K562 (cell line): ENCODE data around the gene VPS13D. TPM values are rescaled to one million over a fixed set of nuclear protein-coding genes. Genes with fewer than 3 reads are reported as not detected.

ENCODE experiments used
- EZH2 ChIP-seq: IDR thresholded peaks from 2 replicates; pipeline ENCODE4 v1.6.1; 2012; ENCODE audit warnings: low read depth, mild to moderate bottlenecking, inconsistent platforms, low read length, borderline replicate concordance
- HDAC1 ChIP-seq, 2 experiments: fragments of 450-650 bp; IDR thresholded peaks; 2 replicates each; pipeline ENCODE4 v1.6.1; 2016 to 2017; ENCODE audit warnings: inconsistent platforms in 1 of 2, mild to moderate bottlenecking in 1 of 2, moderate library complexity in 1 of 2
- HNRNPH1 ChIP-seq: fragments of 200-400 bp; formaldehyde crosslinking; optimal IDR thresholded peaks from 2 replicates; pipeline ENCODE3; 2017; ENCODE audit warnings: low read depth, mild to moderate bottlenecking, low read length, moderate library complexity
- NR2F6 ChIP-seq: fragments of 450-650 bp; formaldehyde crosslinking; IDR thresholded peaks from 2 replicates; pipeline ENCODE4 v1.4.0; 2020; ENCODE audit warnings: mild to moderate bottlenecking
- ZNF274 ChIP-seq: IDR thresholded peaks from 2 replicates; pipeline ENCODE4 v1.6.1; 2011; ENCODE audit warnings: low read depth, mild to moderate bottlenecking, low read length, moderate library complexity, borderline replicate concordance
- ZNF707 ChIP-seq: fragments of 250-450 bp; sonication (Bioruptor Pico); conservative IDR thresholded peaks from 2 replicates; pipeline ENCODE4 v1.8.0; 2022; ENCODE audit warnings: inconsistent platforms, mild to moderate bottlenecking, moderate library complexity
- polyA plus RNA-seq, 8 experiments: library from polyadenylated mRNA; depleted of rRNA in 4 of 8; stranded (reverse) in 5 of 8; unstranded in 3 of 8; fragments of >200 nt; fragmentation: Nextera tagmentation in 2 of 8; fragmentation: Illumina TruSeq in 1 of 8; extraction: Ambion mirVana in 2 of 8; extraction: Trizol in 1 of 8; gene quantifications; 2 replicates each; pipeline versions ENCODE4 v1.2.1 to v1.2.3, GENCODE V29; 2011 to 2014; ENCODE audit warnings: inconsistent platforms in 1 of 8, missing spikeins in 1 of 8
- total RNA-seq, 7 experiments: library from RNA; depleted of rRNA in 6 of 7; stranded (reverse); fragments of >200 nt in 6 of 7; fragmentation: Illumina TruSeq in 2 of 7; extraction: Trizol in 2 of 7; gene quantifications; 2 replicates each; pipeline versions ENCODE4 v1.2.1 to v1.2.3, GENCODE V29; 2011 to 2021; ENCODE audit warnings: low replicate concordance in 1 of 7
- TF ChIP-seq, protein P1 (sequence below): fragments of 450-650 bp; IDR thresholded peaks from 2 replicates; pipeline ENCODE4 v1.7.0; 2016; ENCODE audit warnings: borderline replicate concordance
- TF ChIP-seq, protein P2 (sequence below), 2 experiments: fragments of 450-650 bp; formaldehyde crosslinking in 1 of 2; IDR thresholded peaks; 2 replicates each; pipeline versions ENCODE4 v1.4.0 to v1.6.1; 2014 to 2020; ENCODE audit warnings: mild to moderate bottlenecking in 2 of 2, borderline replicate concordance in 1 of 2, low read depth in 1 of 2
- TF ChIP-seq, protein P3 (sequence below), 3 experiments: fragments of 200-800 bp in 1 of 3; fragments of 250-450 bp in 1 of 3; fragments of 450-650 bp in 1 of 3; sonication (Bioruptor Pico) in 1 of 3; sonication (Bioruptor generic) in 1 of 3; formaldehyde crosslinking in 1 of 3; IDR thresholded peaks; 2 replicates each; pipeline versions ENCODE4 v1.6.1 to v1.8.0; 2016 to 2022; ENCODE audit warnings: mild to moderate bottlenecking in 2 of 3, missing genetic modification characterization in 2 of 3, missing compliant biosample characterization in 1 of 3, moderate library complexity in 1 of 3
- TF ChIP-seq, protein P4 (sequence below), 2 experiments: IDR thresholded peaks; 2 replicates each; pipeline ENCODE4 v1.6.1; 2012; ENCODE audit warnings: improper control_type of control experiment in 2 of 2, low read depth in 2 of 2, low read length in 2 of 2, borderline replicate concordance in 1 of 2

The VPS13D gene
- total and polyA plus RNA-seq, 9 of the 15 experiments (the other 6 are each of a cell fraction or from before 2014, with no cell fraction given): 6.1 to 51.5 (median 38.5) TPM

DNA sequence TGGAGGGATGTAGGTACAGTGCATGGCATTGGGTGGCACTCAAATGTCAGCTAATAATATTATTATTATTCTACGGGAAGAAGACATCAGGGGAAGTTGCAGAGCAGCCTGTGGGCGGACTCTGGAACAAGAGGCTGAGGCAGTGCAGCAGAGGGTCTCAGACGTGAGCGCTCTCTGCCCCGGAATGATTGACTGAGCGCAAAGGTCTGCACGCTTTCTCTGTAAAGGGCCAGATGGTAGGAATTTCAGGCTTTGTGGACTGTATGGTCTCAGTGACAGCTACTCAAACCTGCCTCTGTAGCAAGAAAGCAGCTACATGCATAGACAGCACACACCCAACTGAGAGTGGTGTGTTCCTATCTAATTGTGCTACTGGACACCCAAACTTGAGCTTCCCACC lies 29.6 kb upstream of the VPS13D start (continued):
- TF ChIP-seq, protein P1, sequence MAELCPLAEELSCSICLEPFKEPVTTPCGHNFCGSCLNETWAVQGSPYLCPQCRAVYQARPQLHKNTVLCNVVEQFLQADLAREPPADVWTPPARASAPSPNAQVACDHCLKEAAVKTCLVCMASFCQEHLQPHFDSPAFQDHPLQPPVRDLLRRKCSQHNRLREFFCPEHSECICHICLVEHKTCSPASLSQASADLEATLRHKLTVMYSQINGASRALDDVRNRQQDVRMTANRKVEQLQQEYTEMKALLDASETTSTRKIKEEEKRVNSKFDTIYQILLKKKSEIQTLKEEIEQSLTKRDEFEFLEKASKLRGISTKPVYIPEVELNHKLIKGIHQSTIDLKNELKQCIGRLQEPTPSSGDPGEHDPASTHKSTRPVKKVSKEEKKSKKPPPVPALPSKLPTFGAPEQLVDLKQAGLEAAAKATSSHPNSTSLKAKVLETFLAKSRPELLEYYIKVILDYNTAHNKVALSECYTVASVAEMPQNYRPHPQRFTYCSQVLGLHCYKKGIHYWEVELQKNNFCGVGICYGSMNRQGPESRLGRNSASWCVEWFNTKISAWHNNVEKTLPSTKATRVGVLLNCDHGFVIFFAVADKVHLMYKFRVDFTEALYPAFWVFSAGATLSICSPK: no peak
- TF ChIP-seq NR2F6 (no peak), HNRNPH1 (no peak), HDAC1 (IDR thresholded peaks at IDR 0.05) (no peak), EZH2 (no peak), ZNF707 (CRISPR knock-in tag) (no peak), ZNF274 (no peak)
- TF ChIP-seq, protein P2, sequence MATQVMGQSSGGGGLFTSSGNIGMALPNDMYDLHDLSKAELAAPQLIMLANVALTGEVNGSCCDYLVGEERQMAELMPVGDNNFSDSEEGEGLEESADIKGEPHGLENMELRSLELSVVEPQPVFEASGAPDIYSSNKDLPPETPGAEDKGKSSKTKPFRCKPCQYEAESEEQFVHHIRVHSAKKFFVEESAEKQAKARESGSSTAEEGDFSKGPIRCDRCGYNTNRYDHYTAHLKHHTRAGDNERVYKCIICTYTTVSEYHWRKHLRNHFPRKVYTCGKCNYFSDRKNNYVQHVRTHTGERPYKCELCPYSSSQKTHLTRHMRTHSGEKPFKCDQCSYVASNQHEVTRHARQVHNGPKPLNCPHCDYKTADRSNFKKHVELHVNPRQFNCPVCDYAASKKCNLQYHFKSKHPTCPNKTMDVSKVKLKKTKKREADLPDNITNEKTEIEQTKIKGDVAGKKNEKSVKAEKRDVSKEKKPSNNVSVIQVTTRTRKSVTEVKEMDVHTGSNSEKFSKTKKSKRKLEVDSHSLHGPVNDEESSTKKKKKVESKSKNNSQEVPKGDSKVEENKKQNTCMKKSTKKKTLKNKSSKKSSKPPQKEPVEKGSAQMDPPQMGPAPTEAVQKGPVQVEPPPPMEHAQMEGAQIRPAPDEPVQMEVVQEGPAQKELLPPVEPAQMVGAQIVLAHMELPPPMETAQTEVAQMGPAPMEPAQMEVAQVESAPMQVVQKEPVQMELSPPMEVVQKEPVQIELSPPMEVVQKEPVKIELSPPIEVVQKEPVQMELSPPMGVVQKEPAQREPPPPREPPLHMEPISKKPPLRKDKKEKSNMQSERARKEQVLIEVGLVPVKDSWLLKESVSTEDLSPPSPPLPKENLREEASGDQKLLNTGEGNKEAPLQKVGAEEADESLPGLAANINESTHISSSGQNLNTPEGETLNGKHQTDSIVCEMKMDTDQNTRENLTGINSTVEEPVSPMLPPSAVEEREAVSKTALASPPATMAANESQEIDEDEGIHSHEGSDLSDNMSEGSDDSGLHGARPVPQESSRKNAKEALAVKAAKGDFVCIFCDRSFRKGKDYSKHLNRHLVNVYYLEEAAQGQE (IDR thresholded peaks at IDR 0.05; ENCODE audit: borderline replicate concordance): no peak
- TF ChIP-seq, protein P2 (CRISPR knock-in tag; IDR thresholded peaks at IDR 0.05; ENCODE audit: low read depth): no peak
- TF ChIP-seq, protein P3, sequence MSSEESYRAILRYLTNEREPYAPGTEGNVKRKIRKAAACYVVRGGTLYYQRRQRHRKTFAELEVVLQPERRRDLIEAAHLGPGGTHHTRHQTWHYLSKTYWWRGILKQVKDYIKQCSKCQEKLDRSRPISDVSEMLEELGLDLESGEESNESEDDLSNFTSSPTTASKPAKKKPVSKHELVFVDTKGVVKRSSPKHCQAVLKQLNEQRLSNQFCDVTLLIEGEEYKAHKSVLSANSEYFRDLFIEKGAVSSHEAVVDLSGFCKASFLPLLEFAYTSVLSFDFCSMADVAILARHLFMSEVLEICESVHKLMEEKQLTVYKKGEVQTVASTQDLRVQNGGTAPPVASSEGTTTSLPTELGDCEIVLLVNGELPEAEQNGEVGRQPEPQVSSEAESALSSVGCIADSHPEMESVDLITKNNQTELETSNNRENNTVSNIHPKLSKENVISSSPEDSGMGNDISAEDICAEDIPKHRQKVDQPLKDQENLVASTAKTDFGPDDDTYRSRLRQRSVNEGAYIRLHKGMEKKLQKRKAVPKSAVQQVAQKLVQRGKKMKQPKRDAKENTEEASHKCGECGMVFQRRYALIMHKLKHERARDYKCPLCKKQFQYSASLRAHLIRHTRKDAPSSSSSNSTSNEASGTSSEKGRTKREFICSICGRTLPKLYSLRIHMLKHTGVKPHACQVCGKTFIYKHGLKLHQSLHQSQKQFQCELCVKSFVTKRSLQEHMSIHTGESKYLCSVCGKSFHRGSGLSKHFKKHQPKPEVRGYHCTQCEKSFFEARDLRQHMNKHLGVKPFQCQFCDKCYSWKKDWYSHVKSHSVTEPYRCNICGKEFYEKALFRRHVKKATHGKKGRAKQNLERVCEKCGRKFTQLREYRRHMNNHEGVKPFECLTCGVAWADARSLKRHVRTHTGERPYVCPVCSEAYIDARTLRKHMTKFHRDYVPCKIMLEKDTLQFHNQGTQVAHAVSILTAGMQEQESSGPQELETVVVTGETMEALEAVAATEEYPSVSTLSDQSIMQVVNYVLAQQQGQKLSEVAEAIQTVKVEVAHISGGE (CRISPR knock-in tag; IDR thresholded peaks at IDR 0.05): no peak
- TF ChIP-seq, protein P4, sequence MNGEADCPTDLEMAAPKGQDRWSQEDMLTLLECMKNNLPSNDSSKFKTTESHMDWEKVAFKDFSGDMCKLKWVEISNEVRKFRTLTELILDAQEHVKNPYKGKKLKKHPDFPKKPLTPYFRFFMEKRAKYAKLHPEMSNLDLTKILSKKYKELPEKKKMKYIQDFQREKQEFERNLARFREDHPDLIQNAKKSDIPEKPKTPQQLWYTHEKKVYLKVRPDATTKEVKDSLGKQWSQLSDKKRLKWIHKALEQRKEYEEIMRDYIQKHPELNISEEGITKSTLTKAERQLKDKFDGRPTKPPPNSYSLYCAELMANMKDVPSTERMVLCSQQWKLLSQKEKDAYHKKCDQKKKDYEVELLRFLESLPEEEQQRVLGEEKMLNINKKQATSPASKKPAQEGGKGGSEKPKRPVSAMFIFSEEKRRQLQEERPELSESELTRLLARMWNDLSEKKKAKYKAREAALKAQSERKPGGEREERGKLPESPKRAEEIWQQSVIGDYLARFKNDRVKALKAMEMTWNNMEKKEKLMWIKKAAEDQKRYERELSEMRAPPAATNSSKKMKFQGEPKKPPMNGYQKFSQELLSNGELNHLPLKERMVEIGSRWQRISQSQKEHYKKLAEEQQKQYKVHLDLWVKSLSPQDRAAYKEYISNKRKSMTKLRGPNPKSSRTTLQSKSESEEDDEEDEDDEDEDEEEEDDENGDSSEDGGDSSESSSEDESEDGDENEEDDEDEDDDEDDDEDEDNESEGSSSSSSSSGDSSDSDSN (IDR thresholded peaks at IDR 0.05; ENCODE audit: borderline replicate concordance in 1 of 2, low read depth in 2 of 2, low read length in 2 of 2): no peak
